Smooth muscle cell (in vitro differentiated cells): ENCODE measurements around the gene PSMB9. TPM values are rescaled to one million over a fixed set of nuclear protein-coding genes. Genes with fewer than 3 reads are reported as not detected.
"Not testable (repeated sequence)": the region's sequence is repeated elsewhere in the genome, so short reads cannot be mapped to it uniquely, and the experiment has no call there.

Source experiments
- DNase-seq: peaks from one replicate; lab custom pipeline; 2025; ENCODE audit not compliant: unreplicated experiment; lab: John Stamatoyannopoulos, UW
- H2AFZ ChIP-seq: fragments of 200-600 bp; sonication (generic); 2 replicates; pipeline ENCODE4 v1.6.0; 2016; ENCODE audit warnings: antibody characterized with exemption, low read depth, mild to moderate bottlenecking
- H3F3A ChIP-seq: fragments of 200-600 bp; sonication (generic); 2 replicates; pipeline ENCODE4 v1.6.0; 2017; ENCODE audit warnings: antibody characterized with exemption, low read depth
- H3K27ac ChIP-seq: fragments of 200-600 bp; sonication (generic); 2 replicates; pipeline ENCODE4 v1.5.1; 2016; ENCODE audit warnings: low read depth, mild to moderate bottlenecking
- H3K27me3 ChIP-seq: fragments of 200-600 bp; sonication (generic); 2 replicates; pipeline ENCODE4 v1.6.1; 2016; ENCODE audit warnings: low read depth, mild to moderate bottlenecking
- H3K36me3 ChIP-seq: fragments of 200-600 bp; sonication (generic); 2 replicates; pipeline ENCODE4 v1.5.1; 2016; ENCODE audit warnings: low read depth
- H3K4me1 ChIP-seq: fragments of 200-600 bp; sonication (generic); 2 replicates; pipeline ENCODE4 v1.5.1; 2016; ENCODE audit warnings: low read depth
- H3K4me2 ChIP-seq: fragments of 200-600 bp; sonication (generic); 2 replicates; pipeline ENCODE4 v1.6.0; 2016; ENCODE audit warnings: mild to moderate bottlenecking
- H3K4me3 ChIP-seq: fragments of 200-600 bp; sonication (generic); 2 replicates; pipeline ENCODE4 v1.5.1; 2016; ENCODE audit warnings: mild to moderate bottlenecking
- H3K79me2 ChIP-seq: fragments of 200-600 bp; sonication (generic); 2 replicates; pipeline ENCODE4 v1.6.0; 2016; ENCODE audit warnings: low read depth, mild to moderate bottlenecking
- H3K9ac ChIP-seq: fragments of 200-600 bp; sonication (generic); 2 replicates; pipeline ENCODE4 v1.6.0; 2016; ENCODE audit warnings: low read depth
- H3K9me3 ChIP-seq: fragments of 200-600 bp; sonication (generic); replicated peaks from 2 replicates; pipeline ENCODE4 v1.5.1; 2016; ENCODE audit warnings: low read depth
- H4K20me1 ChIP-seq: fragments of 200-600 bp; sonication (generic); 2 replicates; pipeline ENCODE4 v1.6.0; 2016; ENCODE audit warnings: low read depth
- WGBS: methylation state at CpG from one replicate; pipeline ENCODE4 v1.1.7; 2016; ENCODE audit warnings: low lambda C conversion rate; 5-methylcytosine and 5-hydroxymethylcytosine counted together
- polyA plus RNA-seq: library from polyadenylated mRNA; unstranded; fragments of >200 nt; fragmentation: Nextera tagmentation; extraction: Ambion mirVana; gene quantifications from 2 replicates; pipeline ENCODE4 v1.2.1, GENCODE V29; 2016
- total RNA-seq: library from RNA; depleted of rRNA; stranded (reverse); fragments of >200 nt; gene quantifications from 2 replicates; pipeline ENCODE4 v1.2.3, GENCODE V29; 2014
- TF ChIP-seq, protein P1 (sequence below): fragments of 200-600 bp; sonication (generic); IDR thresholded peaks from 2 replicates; pipeline ENCODE4 v1.5.1; 2017; ENCODE audit warnings: borderline replicate concordance, mild to moderate bottlenecking, antibody characterized with exemption; ENCODE audit not compliant: insufficient read depth, poor library complexity, severe bottlenecking

Gene PSMB9
- total and polyA plus RNA-seq, 2 experiments from 2014 or later, result 2.2 TPM; not detected in 1

GRCh38 chr6:32879691-32880090 lies 25.7 kb downstream of the PSMB9 start:
- Histone ChIP-seq H3K4me1 (no peaks in the 10 kb centered on the region), H3F3A (no peaks in the 10 kb centered on the region), H3K4me2 (no peak overlapping the region), H3K4me3 (no peak overlapping the region), H3K9me3 (no peaks in the 10 kb centered on the region), H3K9ac (no peak overlapping the region), H2AFZ (no peak overlapping the region), H3K27me3 (peaks cover 21% of the 10 kb centered on the region), H3K36me3 (no peaks in the 10 kb centered on the region), H3K79me2 (no peaks in the 10 kb centered on the region), H3K27ac (no peak overlapping the region), H4K20me1 (no peaks in the 10 kb centered on the region)
- DNase-seq, result no peak
- WGBS, result 91% methylated on average over 35 of the region's 35 CpGs
- TF ChIP-seq, protein P1, sequence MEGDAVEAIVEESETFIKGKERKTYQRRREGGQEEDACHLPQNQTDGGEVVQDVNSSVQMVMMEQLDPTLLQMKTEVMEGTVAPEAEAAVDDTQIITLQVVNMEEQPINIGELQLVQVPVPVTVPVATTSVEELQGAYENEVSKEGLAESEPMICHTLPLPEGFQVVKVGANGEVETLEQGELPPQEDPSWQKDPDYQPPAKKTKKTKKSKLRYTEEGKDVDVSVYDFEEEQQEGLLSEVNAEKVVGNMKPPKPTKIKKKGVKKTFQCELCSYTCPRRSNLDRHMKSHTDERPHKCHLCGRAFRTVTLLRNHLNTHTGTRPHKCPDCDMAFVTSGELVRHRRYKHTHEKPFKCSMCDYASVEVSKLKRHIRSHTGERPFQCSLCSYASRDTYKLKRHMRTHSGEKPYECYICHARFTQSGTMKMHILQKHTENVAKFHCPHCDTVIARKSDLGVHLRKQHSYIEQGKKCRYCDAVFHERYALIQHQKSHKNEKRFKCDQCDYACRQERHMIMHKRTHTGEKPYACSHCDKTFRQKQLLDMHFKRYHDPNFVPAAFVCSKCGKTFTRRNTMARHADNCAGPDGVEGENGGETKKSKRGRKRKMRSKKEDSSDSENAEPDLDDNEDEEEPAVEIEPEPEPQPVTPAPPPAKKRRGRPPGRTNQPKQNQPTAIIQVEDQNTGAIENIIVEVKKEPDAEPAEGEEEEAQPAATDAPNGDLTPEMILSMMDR, result no peak

DNA sequence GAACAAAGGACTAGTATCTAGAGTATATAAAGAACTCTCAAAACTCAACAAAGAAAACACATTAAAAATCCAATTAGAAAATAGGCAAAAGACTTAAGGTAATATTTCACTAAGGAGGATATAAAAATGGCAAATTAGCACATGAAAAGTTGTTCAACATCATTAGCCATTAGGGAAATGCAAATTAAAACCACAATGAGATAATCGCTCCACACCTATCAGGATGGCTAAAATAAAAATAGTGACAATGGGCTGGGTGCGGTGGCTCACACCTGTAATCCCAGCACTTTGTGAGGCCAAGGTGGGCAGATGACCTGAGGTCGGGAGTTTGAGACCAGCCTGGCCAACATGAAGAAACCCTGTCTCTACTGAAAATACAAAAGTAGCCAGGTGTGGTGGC lies 27.0 kb downstream of the PSMB9 start:
- H3K9ac ChIP-seq, H3K4me3 ChIP-seq, H2AFZ ChIP-seq, H3F3A ChIP-seq, H3K79me2 ChIP-seq, H4K20me1 ChIP-seq, H3K36me3 ChIP-seq, H3K4me1 ChIP-seq, DNase-seq, H3K27ac ChIP-seq, H3K9me3 ChIP-seq, H3K4me2 ChIP-seq: not testable (repeated sequence)
- WGBS, result 63% methylated on average over 3 of the region's 3 CpGs
- peaks cover 14% of the 10 kb centered on the region for H3K27me3 ChIP-seq

- no peaks in the 10 kb centered on the region for H3K9me3 ChIP-seq
- H3K27me3 ChIP-seq, result no peaks in the 10 kb centered on the region
- TF ChIP-seq, protein P1, result no peak
- H3K4me3 ChIP-seq, result no peak overlapping the region
- DNase-seq, result no peak
- no peak overlapping the region for H2AFZ ChIP-seq
- no peaks in the 10 kb centered on the region for H4K20me1 ChIP-seq
- H3K36me3 ChIP-seq, result no peaks in the 10 kb centered on the region
- no peak overlapping the region for H3K4me2 ChIP-seq
- H3K4me1 ChIP-seq, result no peaks in the 10 kb centered on the region
- 0% methylated on average over 1 of the region's 1 CpG for WGBS
- no peak overlapping the region for H3K27ac ChIP-seq
- H3F3A ChIP-seq, result no peaks in the 10 kb centered on the region
- no peaks in the 10 kb centered on the region for H3K79me2 ChIP-seq
- H3K9ac ChIP-seq, result no peak overlapping the region
Measured at GRCh38 chr6:32882879-32883250, 28.9 kb downstream of the PSMB9 start.

GRCh38 chr6:32883789-32884188 lies 29.8 kb downstream of the PSMB9 start:
- TF ChIP-seq, protein P1, result no peak
- H3F3A ChIP-seq, result no peaks in the 10 kb centered on the region
- peaks cover 3% of the 10 kb centered on the region for H3K27me3 ChIP-seq
- no peak for DNase-seq
- H4K20me1 ChIP-seq, result no peaks in the 10 kb centered on the region
- H3K4me2 ChIP-seq, result no peak overlapping the region
- no peaks in the 10 kb centered on the region for H3K79me2 ChIP-seq
- no peaks in the 10 kb centered on the region for H3K9me3 ChIP-seq
- no peak overlapping the region for H2AFZ ChIP-seq
- H3K4me1 ChIP-seq, result no peaks in the 10 kb centered on the region
- WGBS, result 7% methylated on average over 5 of the region's 5 CpGs
- H3K36me3 ChIP-seq, result no peaks in the 10 kb centered on the region
- no peak overlapping the region for H3K27ac ChIP-seq
- H3K4me3 ChIP-seq, result no peak overlapping the region
- no peak overlapping the region for H3K9ac ChIP-seq
